GM19240 (cell line): Measurements from ENCODE around the gene PNRC1.
"Not testable (repeated sequence)": the region's sequence is repeated elsewhere in the genome, so short reads cannot be mapped to it uniquely, and the experiment has no call there.

Experiments
- DNase-seq: peaks from one replicate; pipeline ENCODE4 v3.0.0; 2011; ENCODE audit warnings: low spot score; ENCODE audit not compliant: insufficient read length

PNRC1 gene

GRCh38 chr6:89100114-89100513 lies 19.6 kb downstream of the PNRC1 start:
- DNase-seq: no peak

- no peak for DNase-seq
These were observed 29.7 kb downstream of the PNRC1 start for GRCh38 chr6:89110284-89110683.

DNA sequence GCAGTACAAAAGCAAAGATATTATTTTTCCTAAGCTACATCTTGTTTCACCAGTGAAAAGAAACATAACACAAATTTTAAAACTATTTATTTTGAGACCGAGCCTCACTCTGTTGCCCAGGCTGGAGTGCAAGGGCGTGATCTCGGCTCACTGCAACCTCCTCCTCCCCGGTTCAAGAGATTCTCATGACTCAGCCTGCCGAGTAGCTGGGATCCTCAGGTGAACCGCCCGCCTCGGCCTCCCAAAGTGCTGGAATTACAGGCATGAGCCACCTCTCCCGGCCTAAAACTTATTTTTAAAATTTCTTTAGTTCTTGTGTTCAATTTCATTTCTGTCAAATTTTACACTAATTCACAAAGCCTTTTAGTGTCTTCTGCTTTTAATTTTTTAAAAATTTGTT lies 31.4 kb downstream of the PNRC1 start:
- DNase-seq: no peak

GRCh38 chr6:89116702-89117101 lies 36.2 kb downstream of the PNRC1 start:
- DNase-seq: no peak

GRCh38 chr6:89117211-89118108 lies 36.9 kb downstream of the PNRC1 start, which contains the start of gene SRSF12:
Gene SRSF12, minus strand, starts transcription at chr6:89118071. Its CDS starts 184 bp downstream, at chr6:89117887.
- DNase-seq: peak; percentile 55

DNA sequence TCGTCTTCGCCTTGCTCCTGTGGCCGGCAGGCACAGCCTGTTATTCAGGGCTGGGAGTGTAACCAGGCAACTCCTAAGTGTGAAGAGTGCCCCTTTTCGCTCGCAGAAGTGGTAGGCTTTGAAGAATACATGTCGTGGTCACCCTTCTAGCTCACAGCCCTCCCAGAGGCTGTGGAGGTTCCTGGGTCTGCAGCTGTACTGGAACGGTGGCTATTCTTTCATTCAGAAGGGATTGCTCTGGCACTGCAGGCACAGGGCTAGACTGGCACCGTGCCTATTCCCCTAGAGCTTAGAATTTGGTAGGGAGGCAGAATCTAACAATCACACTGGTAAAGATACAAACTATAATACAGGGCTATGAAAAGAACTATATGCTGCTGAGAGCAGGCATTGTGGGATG lies 38.4 kb downstream of the PNRC1 start:
- no peak for DNase-seq

GRCh38 chr6:89120371-89120770 lies 39.8 kb downstream of the PNRC1 start:
- no peak for DNase-seq

DNA sequence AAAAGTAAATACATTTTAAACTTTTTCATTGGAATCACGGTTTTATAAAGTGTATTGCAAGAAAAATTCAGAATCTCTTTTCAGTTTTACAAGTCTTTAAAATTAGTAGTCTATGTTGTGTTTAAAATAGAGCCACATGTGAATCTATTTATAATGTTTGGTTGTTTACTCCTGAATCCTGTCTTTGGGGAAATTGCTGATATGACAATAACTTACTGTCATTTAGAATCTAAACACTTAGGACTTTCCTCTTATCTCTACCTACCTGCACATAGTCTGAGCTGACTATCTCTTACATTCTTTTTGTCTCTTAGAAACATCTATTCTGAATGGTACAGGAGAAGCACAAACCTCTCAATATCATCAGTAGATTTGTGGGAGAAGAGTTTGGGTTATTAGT lies 41.4 kb downstream of the PNRC1 start:
- DNase-seq: no peak

GRCh38 chr6:89122625-89123024 lies 42.1 kb downstream of the PNRC1 start:
- no peak for DNase-seq

DNA sequence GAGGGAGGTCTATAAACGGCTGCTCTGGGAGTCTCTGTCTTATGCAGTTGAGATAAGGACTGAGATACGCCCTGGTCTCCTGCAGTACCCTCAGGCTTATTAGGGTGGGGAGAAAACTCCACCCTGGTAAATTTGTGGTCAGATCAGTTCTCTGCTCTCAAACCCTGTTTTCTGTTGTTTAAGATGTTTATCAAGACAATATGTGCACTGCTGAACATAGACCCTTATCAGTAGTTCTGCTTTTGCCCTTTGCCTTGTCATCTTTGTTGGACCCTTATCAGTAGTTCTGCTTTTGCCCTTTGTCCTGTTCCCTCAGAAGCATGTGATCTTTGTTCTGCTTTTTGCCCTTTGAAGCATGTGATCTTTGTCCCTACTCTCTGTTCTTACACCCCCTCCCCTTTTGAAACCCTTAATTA lies 47.7 kb downstream of the PNRC1 start:
- not testable (repeated sequence) for DNase-seq

DNA sequence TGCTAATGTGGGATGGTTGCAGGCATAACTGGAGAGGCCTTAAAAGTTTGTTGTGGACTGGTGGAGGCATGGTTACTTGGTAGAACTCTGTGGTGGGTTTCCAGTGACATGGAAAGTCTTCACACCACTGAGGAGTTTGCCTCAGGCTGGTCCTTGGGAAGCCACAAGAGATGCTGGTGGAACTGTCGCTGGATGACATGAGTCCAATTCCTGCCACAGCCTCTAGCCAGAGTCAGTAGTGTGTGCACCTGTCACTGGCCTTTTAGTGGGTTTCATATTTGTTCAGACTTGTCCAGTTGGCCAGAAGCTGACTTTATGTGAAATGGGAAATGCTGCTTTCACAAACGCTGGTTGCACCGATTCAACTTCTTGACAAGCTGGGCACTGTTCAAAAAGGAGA lies 51.0 kb downstream of the PNRC1 start:
- DNase-seq: no peak

DNA sequence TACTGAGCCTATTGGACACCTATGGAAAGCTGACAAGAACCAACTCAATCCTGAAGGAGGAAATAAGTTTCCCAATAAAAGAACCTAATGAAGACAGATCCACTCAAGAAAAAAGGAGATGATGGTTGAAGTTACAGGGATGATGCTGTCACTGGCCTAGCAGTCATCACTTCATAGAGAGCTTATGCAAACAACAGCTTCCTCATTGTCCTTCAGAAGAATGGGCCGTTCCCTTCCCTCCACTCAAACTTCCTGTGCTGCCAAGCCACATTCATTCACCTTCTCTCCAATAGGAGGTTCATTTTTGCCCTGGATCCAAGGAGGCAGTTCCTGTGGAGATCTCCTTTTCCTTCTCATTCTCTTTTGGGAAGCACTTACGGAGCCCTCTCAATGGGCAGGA lies 51.5 kb downstream of the PNRC1 start:
- DNase-seq: no peak

- DNase-seq: no peak
These were observed 53.4 kb downstream of the PNRC1 start for GRCh38 chr6:89133981-89134380.

GRCh38 chr6:89134723-89135122 lies 54.2 kb downstream of the PNRC1 start:
- no peak for DNase-seq
